GM12891 (cell line): ENCODE measurements around the gene FERMT1.

ENCODE experiments used
- PAX5 ChIP-seq: IDR thresholded peaks from 2 replicates; pipeline ENCODE4 v1.6.1; 2011; ENCODE audit warnings: low read length, moderate library complexity, mild to moderate bottlenecking; ENCODE audit not compliant: insufficient read depth, severe bottlenecking
- POLR2A ChIP-seq: IDR thresholded peaks from 2 replicates; pipeline ENCODE4 v1.6.1; 2011; ENCODE audit warnings: low read depth, low read length, control low read depth
- POLR2AphosphoS5 ChIP-seq: IDR thresholded peaks from 2 replicates; pipeline ENCODE4 v1.6.1; 2011; ENCODE audit warnings: low read depth, low read length, control low read depth
- TAF1 ChIP-seq: IDR thresholded peaks from 2 replicates; pipeline ENCODE4 v1.6.1; 2011; ENCODE audit warnings: low read depth, low read length, control low read depth

GRCh38 chr20:6094063-6094462, 28.8 kb downstream of the FERMT1 start:
- TF ChIP-seq POLR2AphosphoS5 = no peak
- no peak for TF ChIP-seq POLR2A
- no peak for TF ChIP-seq TAF1
- no peak for TF ChIP-seq PAX5
